NCI-H748 (cell line): ENCODE data around the gene PTX4.

ENCODE experiments used
- DNase-seq: peaks from one replicate; lab custom pipeline; 2025; ENCODE audit not compliant: unreplicated experiment; lab: John Stamatoyannopoulos, UW

Gene PTX4

GRCh38 chr16:1464894-1465566 is 23.7 kb downstream of the PTX4 start:
- DNase-seq, result no peak

GRCh38 chr16:1464196-1464893 is 24.4 kb downstream of the PTX4 start:
- no peak for DNase-seq

- no peak for DNase-seq
Measured at GRCh38 chr16:1461146-1461545, 27.6 kb downstream of the PTX4 start.

GRCh38 chr16:1460602-1461138 is 28.1 kb downstream of the PTX4 start:
- no peak for DNase-seq

- DNase-seq, result no peak
Measured at GRCh38 chr16:1459967-1460366, 28.8 kb downstream of the PTX4 start.

- no peak for DNase-seq
Measured at GRCh38 chr16:1458977-1459341, 29.8 kb downstream of the PTX4 start.

- DNase-seq, result no peak
Measured at GRCh38 chr16:1458336-1458976, 30.3 kb downstream of the PTX4 start.

GRCh38 chr16:1457489-1458245 is 31.1 kb downstream of the PTX4 start:
- DNase-seq, result no peak

GRCh38 chr16:1456951-1457350 is 31.8 kb downstream of the PTX4 start:
- DNase-seq, result no peak

GRCh38 chr16:1455190-1456171 is 33.3 kb downstream of the PTX4 start:
- DNase-seq, result no peak

- no peak for DNase-seq
Measured at GRCh38 chr16:1454561-1454960, 34.2 kb downstream of the PTX4 start.

GRCh38 chr16:1453316-1453715 is 35.4 kb downstream of the PTX4 start:
- DNase-seq, result no peak

- no peak for DNase-seq
Measured at GRCh38 chr16:1452530-1452929, 36.2 kb downstream of the PTX4 start.

- no peak for DNase-seq
Measured at GRCh38 chr16:1451702-1452392, 36.9 kb downstream of the PTX4 start.

- DNase-seq, result no peak
Measured at GRCh38 chr16:1450841-1451240, 37.9 kb downstream of the PTX4 start.

GRCh38 chr16:1450218-1450617 is 38.5 kb downstream of the PTX4 start:
- DNase-seq, result no peak

- DNase-seq, result no peak
Measured at GRCh38 chr16:1449201-1449788, 39.4 kb downstream of the PTX4 start.

- DNase-seq, result no peak
Measured at GRCh38 chr16:1448536-1449116, 40.1 kb downstream of the PTX4 start.

- DNase-seq, result no peak
Measured at GRCh38 chr16:1447965-1448364, 40.8 kb downstream of the PTX4 start.
